IPS-20b (cell line): ENCODE data around the gene ADTRP.
"Not testable (repeated sequence)": the region's sequence is repeated elsewhere in the genome, so short reads cannot be mapped to it uniquely, and the experiment has no call there.

ENCODE experiments used
- H3K27ac ChIP-seq: one replicate; pipeline ENCODE4 v1.5.1; 2013; ENCODE audit warnings: low read length
- H3K27me3 ChIP-seq: 2 replicates; pipeline ENCODE4 v1.6.1; 2013; ENCODE audit warnings: mild to moderate bottlenecking, low read length, inconsistent platforms; ENCODE audit not compliant: insufficient read depth
- H3K36me3 ChIP-seq: 2 replicates; pipeline ENCODE4 v1.6.1; 2013; ENCODE audit warnings: low read depth, mild to moderate bottlenecking, inconsistent platforms, low read length, moderate library complexity; ENCODE audit not compliant: insufficient read depth
- H3K4me1 ChIP-seq: 2 replicates; pipeline ENCODE4 v1.6.1; 2013; ENCODE audit warnings: mild to moderate bottlenecking, control low read depth, inconsistent platforms, low read length, moderate library complexity; ENCODE audit not compliant: insufficient read depth
- H3K4me3 ChIP-seq: 2 replicates; pipeline ENCODE4 v1.5.1; 2013; ENCODE audit warnings: mild to moderate bottlenecking, low read length, inconsistent platforms
- H3K9ac ChIP-seq: 2 replicates; pipeline ENCODE4 v1.6.1; 2013; ENCODE audit warnings: low read depth, mild to moderate bottlenecking, inconsistent platforms, low read length, moderate library complexity
- H3K9me3 ChIP-seq: 2 replicates; pipeline ENCODE4 v1.6.1; 2013; ENCODE audit warnings: mild to moderate bottlenecking, low read depth, low read length, inconsistent platforms; ENCODE audit not compliant: insufficient read depth

ADTRP gene

DNA sequence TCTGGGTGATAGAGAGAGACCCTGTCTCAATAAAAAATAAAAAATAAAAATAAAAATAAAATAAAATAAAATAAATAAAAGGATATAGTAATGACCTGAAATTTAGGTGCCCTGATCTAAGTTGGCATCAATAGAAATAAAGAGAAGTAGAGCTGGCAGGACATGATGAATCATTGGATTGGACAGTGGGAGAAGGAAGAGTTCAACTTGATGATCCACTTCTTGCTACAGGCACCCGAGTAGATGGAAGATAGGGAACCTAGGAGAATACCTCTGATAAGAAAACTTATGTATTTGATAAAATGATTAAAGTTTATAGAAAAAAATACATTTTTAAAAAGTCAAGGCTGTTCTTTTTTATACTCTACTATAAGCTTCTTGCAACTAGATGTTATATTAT, 79.0 kb downstream of the ADTRP start:
- Histone ChIP-seq H3K36me3 (no peaks in the 10 kb centered on the region), H3K27ac (no peak overlapping the region), H3K9ac (no peak overlapping the region), H3K9me3 (peaks cover 5% of the 10 kb centered on the region), H3K4me3 (no peak overlapping the region), H3K4me1 (no peaks in the 10 kb centered on the region), H3K27me3 (no peaks in the 10 kb centered on the region)

GRCh38 chr6:11692451-11693376, 85.9 kb downstream of the ADTRP start:
- no peaks in the 10 kb centered on the region for H3K36me3 ChIP-seq
- peaks cover 11% of the 10 kb centered on the region; the same call in 1 of the 2 replicates for H3K4me1 ChIP-seq
- H3K27ac ChIP-seq = no peak overlapping the region
- peaks cover 5% of the 10 kb centered on the region for H3K9me3 ChIP-seq
- no peaks in the 10 kb centered on the region for H3K27me3 ChIP-seq
- H3K9ac ChIP-seq = no peak overlapping the region
- no peak overlapping the region for H3K4me3 ChIP-seq

DNA sequence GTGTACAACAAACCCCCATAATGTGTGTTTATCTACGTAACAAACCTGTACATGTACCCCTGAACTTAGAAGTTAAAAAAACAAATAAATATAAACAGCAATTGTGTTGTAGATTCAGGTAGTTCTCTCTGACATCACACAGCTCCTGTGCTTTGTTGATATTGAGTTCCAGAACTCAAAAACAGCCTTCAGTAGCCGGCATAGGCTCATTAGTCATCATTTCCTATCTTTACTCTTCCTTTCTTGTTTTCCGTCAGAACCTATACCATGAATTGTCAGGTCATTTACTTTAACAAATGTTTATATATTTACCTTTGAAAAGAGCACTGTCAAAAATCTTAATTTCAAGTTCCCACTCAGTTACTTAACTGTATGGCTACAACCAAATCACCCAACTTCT, 88.8 kb downstream of the ADTRP start:
- no peaks in the 10 kb centered on the region for H3K27me3 ChIP-seq
- H3K4me3 ChIP-seq = no peak overlapping the region
- no peak overlapping the region for H3K27ac ChIP-seq
- H3K9me3 ChIP-seq = no peaks in the 10 kb centered on the region
- H3K9ac ChIP-seq = no peak overlapping the region
- peaks cover 17% of the 10 kb centered on the region; the same call in 1 of the 2 replicates for H3K4me1 ChIP-seq
- no peaks in the 10 kb centered on the region for H3K36me3 ChIP-seq

- peaks cover 17% of the 10 kb centered on the region; the same call in 1 of the 2 replicates for H3K4me1 ChIP-seq
- not testable (repeated sequence) for H3K4me3 ChIP-seq, H3K36me3 ChIP-seq, H3K27me3 ChIP-seq, H3K9ac ChIP-seq, H3K27ac ChIP-seq, H3K9me3 ChIP-seq
Measured at GRCh38 chr6:11689400-11689799, 89.2 kb downstream of the ADTRP start.

DNA sequence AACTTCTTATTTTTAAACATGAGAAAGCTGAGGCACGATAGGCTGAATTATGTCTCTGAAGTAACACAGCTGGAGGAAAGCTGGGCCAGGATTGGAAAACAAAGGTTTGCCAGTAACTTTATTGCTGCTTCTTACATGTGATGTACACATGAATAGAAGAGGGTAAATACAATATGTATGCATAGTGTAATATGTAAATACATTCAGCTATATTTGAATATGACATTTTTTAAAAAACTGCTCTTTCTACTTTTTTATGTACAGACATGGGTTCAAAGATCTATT, 90.2 kb downstream of the ADTRP start:
- peak overlapping the region; percentile 14; the same call in 1 of the 2 replicates for H3K9ac ChIP-seq
- peaks cover 17% of the 10 kb centered on the region; the same call in 1 of the 2 replicates for H3K4me1 ChIP-seq
- H3K27ac ChIP-seq = no peak overlapping the region
- H3K9me3 ChIP-seq = no peaks in the 10 kb centered on the region
- peak overlapping the region; percentile 11; the same call in 1 of the 2 replicates for H3K4me3 ChIP-seq
- no peaks in the 10 kb centered on the region for H3K27me3 ChIP-seq
- no peaks in the 10 kb centered on the region for H3K36me3 ChIP-seq

DNA sequence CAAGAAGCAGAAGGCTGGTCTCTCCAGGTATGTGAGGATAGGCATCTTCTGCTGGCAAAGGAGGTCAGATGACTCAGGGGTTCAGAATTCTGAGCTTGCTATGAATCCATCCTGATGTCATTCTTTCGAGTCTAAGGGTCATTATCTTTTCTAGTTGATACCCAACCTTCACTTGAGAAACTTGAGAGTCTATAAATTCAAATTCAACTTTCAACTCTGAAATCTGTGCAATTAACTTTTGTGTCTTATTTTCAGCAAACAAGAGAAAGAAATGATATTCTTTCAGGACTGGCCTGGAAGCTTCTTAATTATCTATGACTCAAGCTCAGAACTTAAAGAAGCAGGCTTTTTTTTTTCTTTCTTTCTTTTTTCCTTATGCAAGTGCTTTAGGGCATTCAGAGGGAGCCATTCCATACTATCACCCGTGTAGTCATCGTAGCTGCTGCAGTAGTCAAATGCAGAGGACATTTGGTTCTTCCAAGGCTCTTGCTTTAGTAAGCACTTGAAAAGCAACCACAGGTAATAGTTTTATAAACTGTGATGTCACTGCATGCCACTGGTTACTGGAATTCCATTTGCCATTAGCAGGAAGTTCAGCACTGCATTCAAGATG, 93.0 kb downstream of the ADTRP start:
- Histone ChIP-seq H3K9me3 (peaks cover 12% of the 10 kb centered on the region), H3K27me3 (no peaks in the 10 kb centered on the region), H3K4me1 (peaks cover 14% of the 10 kb centered on the region; the same call in 1 of the 2 replicates), H3K4me3 (no peak overlapping the region), H3K27ac (no peak overlapping the region), H3K9ac (no peak overlapping the region), H3K36me3 (no peaks in the 10 kb centered on the region)

- H3K27me3 ChIP-seq = no peaks in the 10 kb centered on the region
- no peak overlapping the region for H3K9ac ChIP-seq
- no peak overlapping the region for H3K4me3 ChIP-seq
- peaks cover 14% of the 10 kb centered on the region; the same call in 1 of the 2 replicates for H3K4me1 ChIP-seq
- peaks cover 17% of the 10 kb centered on the region for H3K9me3 ChIP-seq
- no peak overlapping the region for H3K27ac ChIP-seq
- no peaks in the 10 kb centered on the region for H3K36me3 ChIP-seq
Measured at GRCh38 chr6:11684901-11685480, 93.6 kb downstream of the ADTRP start.

GRCh38 chr6:11683871-11684270, 94.7 kb downstream of the ADTRP start:
- no peak overlapping the region for H3K9ac ChIP-seq
- H3K27me3 ChIP-seq = no peaks in the 10 kb centered on the region
- no peak overlapping the region for H3K27ac ChIP-seq
- peaks cover 14% of the 10 kb centered on the region; the same call in 1 of the 2 replicates for H3K4me1 ChIP-seq
- H3K9me3 ChIP-seq = peaks cover 18% of the 10 kb centered on the region
- H3K4me3 ChIP-seq = no peak overlapping the region
- H3K36me3 ChIP-seq = no peaks in the 10 kb centered on the region

- no peak overlapping the region for H3K4me3 ChIP-seq
- peaks cover 6% of the 10 kb centered on the region; the same call in 1 of the 2 replicates for H3K4me1 ChIP-seq
- H3K27me3 ChIP-seq = no peaks in the 10 kb centered on the region
- no peaks in the 10 kb centered on the region for H3K36me3 ChIP-seq
- no peak overlapping the region for H3K9ac ChIP-seq
- no peak overlapping the region for H3K27ac ChIP-seq
- H3K9me3 ChIP-seq = peaks cover 18% of the 10 kb centered on the region
Measured at GRCh38 chr6:11682561-11682975, 96.0 kb downstream of the ADTRP start.

- Histone ChIP-seq H3K9me3 (peaks cover 18% of the 10 kb centered on the region), H3K4me3 (no peak overlapping the region), H3K27ac (no peak overlapping the region), H3K27me3 (no peaks in the 10 kb centered on the region), H3K9ac (no peak overlapping the region), H3K36me3 (no peaks in the 10 kb centered on the region), H3K4me1 (no peaks in the 10 kb centered on the region)
Measured at GRCh38 chr6:11681770-11682169, 96.8 kb downstream of the ADTRP start.

GRCh38 chr6:11681357-11681756, 97.2 kb downstream of the ADTRP start:
- no peaks in the 10 kb centered on the region for H3K36me3 ChIP-seq
- no peak overlapping the region for H3K4me3 ChIP-seq
- H3K4me1 ChIP-seq = no peaks in the 10 kb centered on the region
- no peaks in the 10 kb centered on the region for H3K27me3 ChIP-seq
- no peak overlapping the region for H3K27ac ChIP-seq
- H3K9ac ChIP-seq = no peak overlapping the region
- peaks cover 18% of the 10 kb centered on the region for H3K9me3 ChIP-seq

- not testable (repeated sequence) for H3K27me3 ChIP-seq, H3K9ac ChIP-seq, H3K27ac ChIP-seq, H3K36me3 ChIP-seq, H3K4me1 ChIP-seq, H3K4me3 ChIP-seq
- peaks cover 18% of the 10 kb centered on the region for H3K9me3 ChIP-seq
Measured at GRCh38 chr6:11680479-11680878, 98.1 kb downstream of the ADTRP start.
